ENCODE results near the gene TSEN15. TPM values are rescaled to one million over a fixed set of nuclear protein-coding genes. Genes with fewer than 3 reads are reported as not detected.

Gene TSEN15
- total and polyA plus RNA-seq, 9 of the 15 experiments (the other 6 are each of a cell fraction or from before 2014, with no cell fraction given), result 25.6 to 121 (median 91.3) TPM

DNA sequence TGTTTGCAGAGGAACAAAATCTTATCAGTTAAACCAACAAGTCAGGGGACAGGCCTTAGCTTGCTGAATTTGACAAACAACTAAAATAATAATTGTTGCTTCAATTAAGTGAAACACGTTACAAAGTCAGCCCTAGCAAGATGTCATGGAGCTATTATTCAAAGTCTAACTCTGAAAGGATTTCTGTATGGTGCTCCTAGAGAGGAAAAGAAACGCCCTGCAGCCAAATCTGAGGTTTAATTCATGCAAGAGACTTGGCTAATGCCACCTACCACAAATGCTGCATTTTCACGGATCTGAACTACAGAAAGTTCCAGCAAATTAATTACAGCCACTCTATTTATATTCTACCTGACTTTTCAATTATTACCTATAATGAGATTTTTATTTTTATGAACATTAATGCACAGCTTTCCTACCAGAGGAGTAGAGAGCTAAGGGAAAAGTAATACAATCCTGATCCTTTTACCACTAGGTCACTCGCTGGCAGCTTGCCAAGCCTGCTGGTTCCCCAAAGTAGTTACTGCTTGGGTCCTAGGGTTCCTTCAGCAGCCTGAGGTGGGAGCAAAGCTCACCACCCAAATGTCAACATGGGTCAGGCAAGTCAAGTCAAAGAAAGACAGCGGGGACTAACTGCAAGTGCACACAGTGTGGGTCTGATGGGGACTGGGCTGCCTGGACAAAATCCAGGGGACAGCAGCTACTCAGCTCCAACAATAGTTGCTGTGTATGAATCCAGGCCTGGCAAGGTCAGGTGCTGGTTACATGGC lies 22.5 kb upstream of the TSEN15 start (continued):
- TF ChIP-seq, protein P1, sequence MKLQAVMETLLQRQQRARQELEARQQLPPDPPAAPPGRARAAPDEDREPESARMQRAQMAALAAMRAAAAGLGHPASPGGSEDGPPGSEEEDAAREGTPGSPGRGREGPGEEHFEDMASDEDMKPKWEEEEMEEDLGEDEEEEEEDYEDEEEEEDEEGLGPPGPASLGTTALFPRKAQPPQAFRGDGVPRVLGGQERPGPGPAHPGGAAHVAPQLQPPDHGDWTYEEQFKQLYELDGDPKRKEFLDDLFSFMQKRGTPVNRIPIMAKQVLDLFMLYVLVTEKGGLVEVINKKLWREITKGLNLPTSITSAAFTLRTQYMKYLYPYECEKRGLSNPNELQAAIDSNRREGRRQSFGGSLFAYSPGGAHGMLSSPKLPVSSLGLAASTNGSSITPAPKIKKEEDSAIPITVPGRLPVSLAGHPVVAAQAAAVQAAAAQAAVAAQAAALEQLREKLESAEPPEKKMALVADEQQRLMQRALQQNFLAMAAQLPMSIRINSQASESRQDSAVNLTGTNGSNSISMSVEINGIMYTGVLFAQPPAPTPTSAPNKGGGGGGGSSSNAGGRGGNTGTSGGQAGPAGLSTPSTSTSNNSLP (IDR thresholded peaks at IDR 0.05; ENCODE audit: borderline replicate concordance, low read depth, low read length), result peak; percentile 49; the same call in 1 of the 2 replicates
- TF ChIP-seq SMARCE1 (IDR thresholded peaks at IDR 0.05), result peak; percentile 36; the same call in 1 of the 2 replicates
- peak; percentile 90; the same call in 1 of the 2 replicates for TF ChIP-seq DMBX1 (CRISPR knock-in tag; IDR thresholded peaks at IDR 0.05; ENCODE audit: borderline replicate concordance)
- TF ChIP-seq, protein P2, sequence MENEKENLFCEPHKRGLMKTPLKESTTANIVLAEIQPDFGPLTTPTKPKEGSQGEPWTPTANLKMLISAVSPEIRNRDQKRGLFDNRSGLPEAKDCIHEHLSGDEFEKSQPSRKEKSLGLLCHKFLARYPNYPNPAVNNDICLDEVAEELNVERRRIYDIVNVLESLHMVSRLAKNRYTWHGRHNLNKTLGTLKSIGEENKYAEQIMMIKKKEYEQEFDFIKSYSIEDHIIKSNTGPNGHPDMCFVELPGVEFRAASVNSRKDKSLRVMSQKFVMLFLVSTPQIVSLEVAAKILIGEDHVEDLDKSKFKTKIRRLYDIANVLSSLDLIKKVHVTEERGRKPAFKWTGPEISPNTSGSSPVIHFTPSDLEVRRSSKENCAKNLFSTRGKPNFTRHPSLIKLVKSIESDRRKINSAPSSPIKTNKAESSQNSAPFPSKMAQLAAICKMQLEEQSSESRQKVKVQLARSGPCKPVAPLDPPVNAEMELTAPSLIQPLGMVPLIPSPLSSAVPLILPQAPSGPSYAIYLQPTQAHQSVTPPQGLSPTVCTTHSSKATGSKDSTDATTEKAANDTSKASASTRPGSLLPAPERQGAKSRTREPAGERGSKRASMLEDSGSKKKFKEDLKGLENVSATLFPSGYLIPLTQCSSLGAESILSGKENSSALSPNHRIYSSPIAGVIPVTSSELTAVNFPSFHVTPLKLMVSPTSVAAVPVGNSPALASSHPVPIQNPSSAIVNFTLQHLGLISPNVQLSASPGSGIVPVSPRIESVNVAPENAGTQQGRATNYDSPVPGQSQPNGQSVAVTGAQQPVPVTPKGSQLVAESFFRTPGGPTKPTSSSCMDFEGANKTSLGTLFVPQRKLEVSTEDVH (IDR thresholded peaks at IDR 0.05; ENCODE audit: low read depth, partially characterized antibody), result no peak
- TF ChIP-seq CTCF (IDR thresholded peaks at IDR 0.05 in 2 of 3, conservative IDR thresholded peaks at IDR 0.05 in 1 of 3; ENCODE audit: insufficient read depth in 2 of 3, low read depth in 1 of 3, low read length in 3 of 3), result 0 out of 6 replicates have a peak, but pooled peaks have one; percentile 6 to 24 (median 7)
- peak; percentile 75; the same call in 1 of the 2 replicates for TF ChIP-seq ZNF395 (CRISPR knock-in tag; IDR thresholded peaks at IDR 0.05)
- peak; percentile 63; the same call in 1 of the 2 replicates for TF ChIP-seq CXXC5 (CRISPR knock-in tag; IDR thresholded peaks at IDR 0.05)
- TF ChIP-seq ATF7 (IDR thresholded peaks at IDR 0.05), result peak; percentile 61; the same call in 1 of the 2 replicates
- TF ChIP-seq ZKSCAN1 (IDR thresholded peaks at IDR 0.05; ENCODE audit: low read depth, low read length), result 0 out of 2 replicates have a peak, but pooled peaks have one; percentile 16
- 0 out of 2 replicates have a peak, but pooled peaks have one; percentile 12 for TF ChIP-seq CHD2 (IDR thresholded peaks at IDR 0.05; ENCODE audit: low read depth, low read length)
- no peak for TF ChIP-seq ZNF280A (IDR thresholded peaks at IDR 0.05; ENCODE audit: low read depth, partially characterized antibody)
- TF ChIP-seq, protein P3, sequence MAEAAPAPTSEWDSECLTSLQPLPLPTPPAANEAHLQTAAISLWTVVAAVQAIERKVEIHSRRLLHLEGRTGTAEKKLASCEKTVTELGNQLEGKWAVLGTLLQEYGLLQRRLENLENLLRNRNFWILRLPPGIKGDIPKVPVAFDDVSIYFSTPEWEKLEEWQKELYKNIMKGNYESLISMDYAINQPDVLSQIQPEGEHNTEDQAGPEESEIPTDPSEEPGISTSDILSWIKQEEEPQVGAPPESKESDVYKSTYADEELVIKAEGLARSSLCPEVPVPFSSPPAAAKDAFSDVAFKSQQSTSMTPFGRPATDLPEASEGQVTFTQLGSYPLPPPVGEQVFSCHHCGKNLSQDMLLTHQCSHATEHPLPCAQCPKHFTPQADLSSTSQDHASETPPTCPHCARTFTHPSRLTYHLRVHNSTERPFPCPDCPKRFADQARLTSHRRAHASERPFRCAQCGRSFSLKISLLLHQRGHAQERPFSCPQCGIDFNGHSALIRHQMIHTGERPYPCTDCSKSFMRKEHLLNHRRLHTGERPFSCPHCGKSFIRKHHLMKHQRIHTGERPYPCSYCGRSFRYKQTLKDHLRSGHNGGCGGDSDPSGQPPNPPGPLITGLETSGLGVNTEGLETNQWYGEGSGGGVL (CRISPR knock-in tag; IDR thresholded peaks at IDR 0.05), result no peak
- peak; percentile 99 for TF ChIP-seq NFIX (CRISPR knock-in tag; IDR thresholded peaks at IDR 0.05; ENCODE audit: low read depth)
- TF ChIP-seq ZNF583 (CRISPR knock-in tag; IDR thresholded peaks at IDR 0.05), result 0 out of 2 replicates have a peak, but pooled peaks have one; percentile 44

Data from K562 (cell line).